GM10266 (cell line): ENCODE measurements around the gene MAP9.

ENCODE experiments used
- DNase-seq: peaks from one replicate; pipeline ENCODE4 v3.0.0; 2012; ENCODE audit errors: extremely low spot score
- CTCF ChIP-seq: IDR thresholded peaks from 2 replicates; pipeline ENCODE4 v1.5.1; 2012; ENCODE audit warnings: mild to moderate bottlenecking, low read depth; ENCODE audit not compliant: control insufficient read depth, insufficient read depth; ENCODE audit errors: missing control alignments

MAP9 gene

DNA sequence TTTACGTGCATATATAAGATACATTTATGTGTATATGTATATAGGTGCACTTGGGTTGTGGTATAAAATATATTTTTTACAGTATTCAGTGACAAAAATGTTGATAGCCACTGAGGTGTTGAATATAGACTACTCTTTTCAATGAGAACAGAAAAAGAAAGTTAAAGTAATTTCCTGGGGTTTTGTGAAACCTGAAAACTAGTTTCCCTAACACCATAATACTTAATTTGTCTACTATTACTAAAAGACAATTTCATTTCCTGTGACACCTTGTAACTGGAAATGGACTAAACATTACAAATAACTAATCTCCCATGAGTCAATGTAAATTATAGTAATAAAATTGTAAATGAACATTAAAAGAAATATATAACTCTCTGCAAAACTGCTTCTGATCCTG lies 32.0 kb upstream of the MAP9 start:
- DNase-seq = no peak
- TF ChIP-seq CTCF = no peak

GRCh38 chr4:155407480-155407879 lies 30.7 kb upstream of the MAP9 start:
- DNase-seq = no peak
- TF ChIP-seq CTCF = no peak

DNA sequence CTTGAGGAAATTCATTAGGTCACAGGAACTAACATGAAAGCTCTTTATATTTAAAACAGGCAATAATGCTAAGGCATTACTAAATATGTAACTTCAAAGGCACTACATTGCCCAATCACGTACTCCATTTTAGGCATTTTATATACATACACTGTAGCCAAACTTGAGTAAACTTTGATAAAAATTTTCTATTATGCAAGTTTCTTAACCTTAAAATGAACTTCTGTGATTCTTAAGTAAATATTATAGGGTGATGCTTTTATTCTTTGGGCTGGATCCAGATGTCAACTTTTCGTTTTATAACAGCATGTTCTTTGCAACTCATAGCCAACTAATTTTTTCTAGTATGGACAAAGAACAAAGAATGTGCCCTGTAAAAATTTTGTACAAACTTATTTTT lies 28.3 kb upstream of the MAP9 start:
- DNase-seq = no peak
- no peak for TF ChIP-seq CTCF

DNA sequence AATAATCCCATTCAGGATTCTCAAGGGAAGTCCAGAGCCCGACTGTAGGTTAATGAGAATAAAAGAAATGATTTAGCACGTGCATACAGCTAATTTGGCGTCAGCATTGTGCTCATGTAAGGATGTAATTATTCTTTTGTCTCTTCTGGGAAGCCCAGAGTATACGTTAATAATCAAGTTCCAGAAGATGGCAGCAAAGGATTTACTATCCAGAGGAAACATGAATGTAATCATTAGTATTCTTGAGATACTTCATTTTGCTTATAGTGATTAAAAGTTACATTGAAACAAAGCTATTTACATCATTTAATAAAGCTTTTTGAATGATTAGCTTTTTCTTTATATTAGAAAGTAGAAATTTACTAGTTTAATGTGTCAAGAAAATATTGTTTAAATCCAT lies 27.1 kb upstream of the MAP9 start:
- no peak for DNase-seq
- peak; percentile 15 for TF ChIP-seq CTCF

DNA sequence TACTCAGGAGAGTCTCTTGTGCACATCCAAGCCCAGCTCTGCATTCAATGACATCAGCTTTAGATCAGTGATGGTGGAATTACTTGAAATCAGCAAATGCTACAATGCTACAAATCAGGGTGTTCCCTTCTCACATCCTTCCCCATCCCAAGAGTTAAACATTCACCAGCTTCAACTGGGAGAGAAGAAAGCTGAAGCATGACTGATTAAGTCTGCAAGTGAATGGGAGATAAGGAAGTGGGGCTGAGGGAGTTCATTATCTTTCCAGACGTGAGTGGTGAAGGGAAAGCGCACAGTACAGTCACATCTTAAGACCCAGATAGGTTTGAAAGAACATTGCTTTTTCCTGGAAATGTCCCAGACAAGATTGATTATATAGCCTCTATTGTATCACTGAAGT lies 26.2 kb upstream of the MAP9 start:
- no peak for TF ChIP-seq CTCF
- DNase-seq = no peak

DNA sequence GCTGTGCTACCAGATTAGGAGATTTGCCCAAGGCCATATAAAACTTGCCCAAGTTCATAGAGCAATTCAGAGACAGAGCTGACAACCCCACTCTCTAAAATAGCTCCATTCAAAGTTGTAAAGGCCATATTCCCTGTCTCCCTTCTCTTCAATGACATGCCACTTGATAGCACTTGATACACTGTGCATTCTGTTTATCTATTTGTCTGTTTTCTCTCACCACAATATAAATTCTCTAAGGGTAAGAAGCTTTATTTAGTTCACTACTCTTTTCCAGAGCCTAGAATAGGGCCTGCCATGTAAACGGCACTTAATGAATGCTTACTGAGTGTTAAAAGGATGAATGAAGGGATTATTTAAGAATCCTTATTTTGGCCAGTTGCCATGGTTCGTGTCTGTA lies 24.1 kb upstream of the MAP9 start:
- DNase-seq = no peak
- no peak for TF ChIP-seq CTCF

DNA sequence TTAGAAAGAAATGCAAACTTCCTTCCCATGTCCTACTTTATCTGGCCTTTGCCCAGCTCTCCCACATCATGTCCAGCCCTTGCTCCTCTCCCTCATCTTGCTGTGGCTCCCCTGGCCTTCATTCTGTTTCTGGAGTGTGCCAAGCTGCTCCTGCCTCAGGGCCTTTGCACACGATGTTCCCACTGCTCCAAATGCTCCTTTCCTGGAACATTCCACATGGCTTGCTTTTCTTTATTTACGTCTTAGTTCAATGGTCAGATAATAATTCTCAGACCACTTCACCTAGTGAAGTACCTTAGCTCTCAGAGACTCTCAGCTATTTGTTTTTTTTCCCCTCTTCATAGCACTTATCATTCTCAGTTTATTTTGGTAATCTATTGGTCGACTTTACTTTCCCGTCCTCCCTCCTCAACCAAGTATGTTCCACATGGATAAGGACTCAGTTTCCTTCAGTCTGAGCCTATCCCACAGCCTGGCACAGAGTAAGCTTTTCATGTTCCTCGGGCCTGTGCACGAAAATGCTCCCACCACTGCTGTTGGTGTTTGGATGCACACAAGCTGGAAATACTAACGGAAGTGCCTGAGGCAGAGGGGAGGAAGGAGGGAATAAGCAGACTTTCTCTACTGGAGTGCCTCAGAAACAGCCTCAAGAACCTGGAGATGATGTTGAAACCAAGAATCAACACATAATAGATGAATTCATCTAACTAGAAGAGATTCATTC lies 23.4 kb upstream of the MAP9 start:
- no peak for TF ChIP-seq CTCF
- DNase-seq = no peak
